GM21423 (cell line): ENCODE data around the gene HOXC10.
A peak's percentile ranks its signal among the peaks of the same experiment; 100 is the strongest.

Experiments
- ATAC-seq: cut with Tn5 transposase; IDR thresholded peaks from one replicate; pipeline ENCODE4 v1.9.1; 2021; ENCODE audit warnings: mild to moderate bottlenecking, moderate library complexity; ENCODE audit not compliant: unreplicated experiment

HOXC10 gene

GRCh38 chr12:54011665-54012532 lies 27.0 kb downstream of the HOXC10 start:
- ATAC-seq: no peak

DNA sequence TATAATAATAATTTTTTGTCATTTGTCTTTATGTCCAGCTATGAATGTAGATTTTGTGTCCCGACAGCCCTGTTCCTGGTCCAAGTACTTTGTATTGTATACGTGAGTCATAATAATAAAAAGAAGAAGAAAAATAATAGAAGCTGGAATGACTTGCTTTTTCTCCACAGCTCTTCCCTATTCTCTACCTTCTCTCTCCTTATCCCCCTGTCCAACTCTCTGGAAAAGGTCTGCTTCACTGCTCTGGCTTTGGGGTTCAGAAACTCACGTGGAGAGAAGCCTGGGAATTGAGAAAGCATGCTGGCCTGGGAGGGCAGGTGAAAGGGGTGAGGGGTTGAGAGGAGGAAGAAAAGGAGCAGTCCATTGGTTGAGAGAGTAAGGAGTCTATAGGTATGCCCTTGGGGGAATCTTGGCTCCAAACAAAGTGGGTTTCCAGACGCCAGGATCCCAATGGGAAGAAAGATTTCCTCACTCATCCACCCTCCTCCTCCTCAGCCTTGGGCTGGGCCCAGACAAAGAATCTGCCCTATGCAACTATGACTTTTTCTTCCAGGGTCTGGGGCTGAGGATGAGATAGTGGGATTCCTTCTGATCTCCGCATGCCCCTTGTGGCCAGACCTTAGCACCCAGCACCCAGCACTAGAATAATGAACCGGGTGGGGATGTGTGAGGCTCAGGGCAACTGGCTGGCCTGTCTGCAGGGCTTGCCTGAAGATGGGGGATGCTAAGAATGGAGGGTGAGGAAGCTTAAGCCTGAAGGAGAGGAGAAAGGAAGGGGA lies 27.9 kb downstream of the HOXC10 start:
- no peak for ATAC-seq

DNA sequence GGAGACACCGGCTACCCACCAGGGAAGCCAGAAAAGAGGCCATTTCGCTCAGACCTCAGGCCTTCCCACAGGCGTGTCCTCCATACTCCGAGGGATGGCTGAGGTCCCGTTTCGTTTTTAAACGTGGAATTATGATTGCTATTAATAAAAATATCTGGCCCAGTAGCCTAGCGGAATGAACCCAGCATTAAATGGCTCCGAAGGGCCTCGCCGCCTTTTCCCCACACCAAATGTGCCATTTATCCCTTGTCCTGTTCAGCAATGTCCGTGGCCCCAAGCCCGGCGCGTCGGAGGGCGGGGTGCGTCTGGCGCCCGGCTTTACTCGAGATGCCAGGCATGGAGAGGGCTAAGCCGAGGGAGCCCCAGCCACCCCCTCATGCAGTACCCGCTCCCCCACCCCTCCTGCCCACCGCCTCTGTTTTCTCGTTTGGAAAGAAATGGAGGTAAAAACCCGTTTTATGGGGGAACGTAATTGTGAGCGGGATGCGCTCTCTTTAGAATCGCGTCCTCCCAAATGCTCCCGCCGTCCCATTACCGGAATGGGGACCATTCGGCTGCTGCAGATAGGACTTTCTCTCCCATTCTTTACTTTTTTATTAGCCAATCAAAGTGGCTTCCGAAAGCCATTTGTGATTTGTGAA lies 29.6 kb downstream of the HOXC10 start:
- ATAC-seq: no peak

- no peak for ATAC-seq
Measured at GRCh38 chr12:54015018-54015931, 30.3 kb downstream of the HOXC10 start.

GRCh38 chr12:54016051-54016450 lies 31.1 kb downstream of the HOXC10 start:
- no peak for ATAC-seq

- ATAC-seq: no peak
Measured at GRCh38 chr12:54016478-54016964, 31.6 kb downstream of the HOXC10 start.

DNA sequence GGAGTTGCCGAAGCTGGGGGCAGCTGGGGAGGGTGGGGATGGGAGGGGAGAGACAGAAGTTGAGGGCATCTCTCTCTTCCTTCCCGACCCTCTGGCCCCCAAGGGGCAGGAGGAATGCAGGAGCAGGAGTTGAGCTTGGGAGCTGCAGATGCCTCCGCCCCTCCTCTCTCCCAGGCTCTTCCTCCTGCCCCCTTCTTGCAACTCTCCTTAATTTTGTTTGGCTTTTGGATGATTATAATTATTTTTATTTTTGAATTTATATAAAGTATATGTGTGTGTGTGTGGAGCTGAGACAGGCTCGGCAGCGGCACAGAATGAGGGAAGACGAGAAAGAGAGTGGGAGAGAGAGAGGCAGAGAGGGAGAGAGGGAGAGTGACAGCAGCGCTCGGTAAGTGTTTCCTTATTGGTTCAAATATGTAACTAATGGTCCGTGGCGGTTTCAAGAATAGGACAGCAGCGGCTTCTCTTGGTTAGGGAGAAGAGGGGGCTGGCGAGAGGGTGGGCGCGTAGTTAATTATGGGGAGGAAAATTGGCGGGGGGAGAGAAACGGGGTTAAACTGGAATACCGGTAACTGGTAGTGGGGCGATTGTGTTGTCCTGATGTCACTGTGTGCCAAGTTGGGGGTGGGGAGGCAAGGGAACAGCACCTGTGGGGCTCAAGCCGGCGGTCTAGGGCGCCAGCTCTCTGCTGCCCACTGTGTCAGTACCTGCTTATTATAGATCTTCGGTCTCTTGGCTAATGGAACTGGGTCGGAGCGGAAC lies 32.3 kb downstream of the HOXC10 start:
- peak; percentile 37 for ATAC-seq

DNA sequence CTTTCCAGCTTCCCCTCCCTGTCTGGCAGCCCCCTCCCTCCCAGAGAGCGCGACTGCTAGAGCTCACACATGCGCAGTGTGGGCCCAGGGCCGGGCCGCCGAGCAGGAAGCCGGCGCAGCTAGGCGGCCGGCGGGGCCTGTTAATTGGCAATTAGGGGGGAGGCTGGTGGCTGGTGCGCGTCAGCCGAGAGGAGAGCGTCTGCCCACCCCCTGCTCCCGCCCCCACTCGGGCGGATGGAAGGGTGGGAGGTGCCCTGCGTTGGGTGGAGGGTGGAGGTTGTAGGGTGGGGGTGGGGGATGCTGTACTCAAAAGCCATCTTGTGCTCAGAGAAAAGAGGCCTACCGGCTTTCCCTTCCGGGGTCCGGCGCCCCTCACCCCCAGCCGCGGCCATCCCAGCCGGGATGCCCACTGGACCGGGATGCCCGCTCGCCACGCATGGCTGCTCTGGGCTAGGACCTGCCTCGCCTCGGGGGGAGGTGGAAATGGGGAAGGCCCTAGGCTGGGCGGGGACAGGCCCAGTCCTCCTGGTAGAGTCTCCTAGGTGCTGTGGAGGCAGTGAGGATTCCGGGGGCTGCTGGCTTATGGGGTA lies 33.0 kb downstream of the HOXC10 start:
- peak; percentile 75 for ATAC-seq

GRCh38 chr12:54018468-54018984 lies 33.6 kb downstream of the HOXC10 start:
- ATAC-seq: no peak

- ATAC-seq: no peak
Measured at GRCh38 chr12:54019091-54019811, 34.3 kb downstream of the HOXC10 start.

DNA sequence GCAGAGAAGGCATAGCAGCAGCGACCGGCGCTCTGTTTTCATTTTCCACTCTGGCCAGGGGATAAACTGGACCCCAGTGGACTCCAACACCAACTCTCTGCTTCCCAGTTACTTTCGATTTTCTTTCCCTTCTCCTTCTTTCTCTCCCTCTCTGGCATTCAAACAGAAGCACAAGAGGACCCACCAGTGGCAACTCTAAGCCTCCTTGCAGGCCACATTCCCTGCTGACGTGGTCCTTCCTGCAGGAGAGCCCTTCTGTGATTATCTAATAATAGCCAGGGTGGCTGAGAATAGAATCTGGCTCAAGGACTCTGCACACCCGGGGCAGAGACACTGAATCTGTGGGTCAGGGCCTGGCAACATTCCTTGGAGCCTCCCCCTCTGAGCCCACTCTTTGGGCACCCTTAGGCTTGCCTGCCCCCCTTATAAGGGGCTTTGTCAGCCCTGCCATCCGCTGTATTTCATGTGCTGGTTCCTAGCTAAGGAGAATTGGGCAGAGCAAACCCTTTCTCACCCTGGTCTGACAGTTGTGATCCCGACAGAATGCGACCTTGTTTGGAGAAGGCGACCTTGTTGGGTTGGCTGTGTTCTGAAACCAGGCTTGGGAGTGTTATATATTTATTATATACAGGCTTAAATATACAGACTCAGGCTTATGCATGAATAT lies 35.1 kb downstream of the HOXC10 start:
- ATAC-seq: no peak

DNA sequence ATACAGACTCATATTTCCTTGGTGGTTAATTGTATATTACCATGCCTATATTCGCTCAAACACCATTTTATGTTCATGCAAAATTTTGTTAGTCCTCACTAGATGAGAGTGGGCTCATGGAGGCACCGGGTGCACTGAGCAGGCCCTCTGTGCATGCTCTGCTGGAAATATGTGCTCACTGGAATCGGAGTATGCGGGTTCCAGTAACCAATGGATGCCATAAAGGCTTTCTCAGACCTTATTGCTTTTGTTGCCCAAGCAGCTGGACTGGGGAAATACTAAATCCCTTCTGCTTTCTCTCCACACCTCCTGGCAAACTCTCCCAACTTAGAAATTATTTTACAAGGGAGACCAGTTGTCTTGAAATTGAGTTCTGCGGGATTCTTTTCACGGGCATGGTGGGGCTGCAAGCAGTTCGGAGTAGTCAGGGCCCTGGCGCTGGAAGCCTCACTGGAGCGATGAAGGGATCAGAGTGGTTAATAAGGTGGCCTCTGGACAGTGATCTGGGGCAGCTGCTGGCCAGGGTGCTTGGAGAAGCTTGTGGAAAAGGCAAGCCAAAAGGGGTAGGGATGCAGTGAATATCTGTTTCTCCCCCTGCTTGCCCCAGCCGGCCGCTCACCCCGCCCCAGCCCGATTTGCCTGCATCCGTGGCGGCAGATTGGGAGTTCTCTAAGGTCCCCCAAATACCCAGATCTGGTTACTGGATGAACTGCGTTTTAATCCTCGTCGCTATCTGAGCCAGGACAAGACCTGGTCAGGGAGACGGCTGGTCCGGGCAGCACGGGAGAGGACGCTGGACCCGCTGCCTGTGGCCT lies 35.9 kb downstream of the HOXC10 start:
- ATAC-seq: no peak

DNA sequence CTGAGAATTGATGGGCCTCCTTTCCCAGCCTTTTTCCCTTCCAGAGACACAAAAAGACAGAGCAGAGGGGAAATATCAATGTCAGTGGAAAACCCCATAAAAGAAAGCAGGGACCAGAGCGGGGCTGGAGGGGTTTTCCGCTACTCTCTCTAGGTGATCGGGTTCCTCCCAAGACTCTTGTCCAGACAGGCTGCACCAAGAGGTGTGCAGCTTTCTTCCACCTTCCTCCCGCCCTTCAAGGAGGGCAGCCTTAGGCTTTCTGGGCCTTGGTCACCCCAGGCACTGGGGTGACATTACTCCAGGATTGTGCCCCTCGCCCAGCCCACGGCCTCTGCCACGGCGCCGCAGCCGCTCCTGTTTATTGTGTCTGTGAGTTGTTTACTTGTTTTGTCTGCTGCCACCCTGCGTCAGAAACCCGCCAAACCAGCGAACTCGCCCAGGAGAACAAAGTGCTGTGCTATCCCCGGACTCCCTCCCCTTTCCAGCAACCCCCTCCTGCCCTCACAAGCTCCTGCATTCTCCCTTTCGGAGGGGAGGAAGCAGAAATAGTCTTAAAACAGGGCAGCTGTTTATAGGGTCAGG lies 36.6 kb downstream of the HOXC10 start:
- ATAC-seq: no peak

DNA sequence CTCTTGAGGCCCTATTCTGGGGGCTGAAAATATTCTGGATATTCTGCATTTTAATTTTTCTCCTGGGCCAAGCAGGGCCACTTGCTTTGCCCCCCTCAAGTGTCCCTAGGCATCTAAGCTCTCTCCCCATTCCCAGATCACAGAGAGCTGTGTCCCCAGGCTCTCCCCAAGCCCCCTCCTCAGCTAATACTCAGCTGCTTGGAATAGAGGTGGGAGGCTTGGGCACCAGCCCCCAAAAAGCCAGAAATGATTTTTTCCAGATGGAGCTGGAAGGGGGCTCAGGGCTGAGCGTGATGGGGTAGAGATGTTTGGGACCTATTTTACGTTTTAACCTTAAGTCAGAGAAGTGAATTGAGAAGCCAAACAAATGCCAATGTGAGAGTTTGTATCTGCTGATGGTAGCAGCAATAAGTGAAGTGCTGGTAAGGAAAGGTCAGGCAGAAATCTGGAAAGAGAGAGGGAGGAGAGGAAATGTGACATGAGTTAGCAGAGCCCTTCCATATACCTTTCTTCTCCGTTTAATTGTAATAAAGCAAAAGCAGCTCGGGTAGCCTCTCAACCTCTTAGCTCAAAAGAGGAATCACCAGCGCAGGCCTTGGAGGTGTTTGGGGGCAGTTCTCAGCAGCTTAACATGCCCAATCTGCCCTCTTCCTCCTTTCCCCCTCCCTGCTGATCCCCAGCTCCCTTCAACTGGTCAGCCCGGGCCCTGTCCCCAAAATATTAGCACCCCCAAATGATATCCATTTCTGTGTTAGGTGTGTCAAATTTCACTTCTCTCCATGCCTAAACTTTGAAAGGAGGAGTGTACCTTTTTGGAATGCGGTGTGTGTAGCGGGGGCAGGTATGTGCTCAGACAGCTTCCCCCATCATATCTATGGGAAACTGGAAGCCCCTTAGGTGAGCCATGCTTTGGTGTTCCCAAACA lies 38.3 kb downstream of the HOXC10 start:
- ATAC-seq: no peak

GRCh38 chr12:54024127-54024526 lies 39.2 kb downstream of the HOXC10 start:
- no peak for ATAC-seq
